Breast epithelium (tissue), 4 donors: ENCODE data around the gene LST1. TPM values are rescaled to one million over a fixed set of nuclear protein-coding genes. Genes with fewer than 3 reads are reported as not detected.
"Not testable (repeated sequence)": the region's sequence is repeated elsewhere in the genome, so short reads cannot be mapped to it uniquely, and the experiment has no call there.

Experiments used
- DNase-seq, 2 donors: peaks; one replicate each; pipeline ENCODE4 v3.0.0-alpha.2; 2019; ENCODE audit warnings: low spot score in 2 of 2
- H3K27ac ChIP-seq, 2 donors: fragments of 200-600 bp; sonication (generic) in 1 of 2; one replicate each; pipeline ENCODE4 v1.5.1; 2016 to 2019; ENCODE audit warnings: mild to moderate bottlenecking in 1 of 2
- H3K27me3 ChIP-seq, 2 donors: fragments of 200-600 bp; sonication (generic) in 1 of 2; one replicate each; pipeline versions ENCODE4 v1.5.1 to v1.6.0; 2017 to 2019; ENCODE audit warnings: control low read depth in 1 of 2, mild to moderate bottlenecking in 1 of 2
- H3K36me3 ChIP-seq: fragments of 200-600 bp; one replicate; pipeline ENCODE4 v1.5.1; 2019
- H3K4me1 ChIP-seq, 2 donors: fragments of 200-600 bp; sonication (generic); one replicate each; pipeline ENCODE4 v1.5.1; 2016 to 2019; ENCODE audit warnings: control low read depth in 1 of 2
- H3K4me3 ChIP-seq, 3 donors: fragments of 200-600 bp; sonication (generic); 1 replicate in 2 of 3; 2 replicates in 1 of 3; pipeline ENCODE4 v1.5.1; 2016 to 2019; ENCODE audit warnings: mild to moderate bottlenecking in 3 of 3, moderate library complexity in 2 of 3
- H3K9me3 ChIP-seq, 2 donors: fragments of 200-600 bp; sonication (generic) in 1 of 2; one replicate each; pipeline ENCODE4 v1.5.1; 2016 to 2019; ENCODE audit warnings: control low read depth in 1 of 2
- POLR2A ChIP-seq: fragments of 450-650 bp; IDR thresholded peaks from one replicate; pipeline ENCODE4 v1.6.1; 2016; ENCODE audit warnings: antibody characterized with exemption, mild to moderate bottlenecking, moderate library complexity
- POLR2AphosphoS5 ChIP-seq, 3 donors: sonication (generic); formaldehyde crosslinking; IDR thresholded peaks; one replicate each; pipeline ENCODE4 v1.6.1; 2017; ENCODE audit warnings: antibody characterized with exemption in 3 of 3
- intact Hi-C: fragments of 100-400 bp; cut with DNase I; formaldehyde crosslinking; loops from one replicate; pipeline ENCODE4 v1.15.1; 2023; ENCODE audit warnings: low total_unique reads
- total RNA-seq, 3 donors: library from RNA; depleted of rRNA; stranded (reverse); fragments of >200 nt; gene quantifications; one replicate each; pipeline ENCODE4 v1.1.0, GENCODE V29; 2016
- TF ChIP-seq, protein P1 (sequence below), 3 donors: fragments of 450-650 bp; IDR thresholded peaks; one replicate each; pipeline ENCODE4 v1.5.1; 2016 to 2017; ENCODE audit warnings: antibody characterized with exemption in 3 of 3, mild to moderate bottlenecking in 3 of 3, moderate library complexity in 3 of 3

Gene LST1
- total RNA-seq, 3 donors from 2014 or later: 8.8 to 10.7 (median 9.8) TPM

GRCh38 chr6:31586599-31587281 is 663 bp downstream of the LST1 start:
- H3K27me3 ChIP-seq: no peaks in the 10 kb centered on the region
- intact Hi-C loops: no loop called here
- no peak overlapping the region for H3K27ac ChIP-seq
- DNase-seq: no peak
- no peaks in the 10 kb centered on the region for H3K4me1 ChIP-seq
- TF ChIP-seq, protein P1, sequence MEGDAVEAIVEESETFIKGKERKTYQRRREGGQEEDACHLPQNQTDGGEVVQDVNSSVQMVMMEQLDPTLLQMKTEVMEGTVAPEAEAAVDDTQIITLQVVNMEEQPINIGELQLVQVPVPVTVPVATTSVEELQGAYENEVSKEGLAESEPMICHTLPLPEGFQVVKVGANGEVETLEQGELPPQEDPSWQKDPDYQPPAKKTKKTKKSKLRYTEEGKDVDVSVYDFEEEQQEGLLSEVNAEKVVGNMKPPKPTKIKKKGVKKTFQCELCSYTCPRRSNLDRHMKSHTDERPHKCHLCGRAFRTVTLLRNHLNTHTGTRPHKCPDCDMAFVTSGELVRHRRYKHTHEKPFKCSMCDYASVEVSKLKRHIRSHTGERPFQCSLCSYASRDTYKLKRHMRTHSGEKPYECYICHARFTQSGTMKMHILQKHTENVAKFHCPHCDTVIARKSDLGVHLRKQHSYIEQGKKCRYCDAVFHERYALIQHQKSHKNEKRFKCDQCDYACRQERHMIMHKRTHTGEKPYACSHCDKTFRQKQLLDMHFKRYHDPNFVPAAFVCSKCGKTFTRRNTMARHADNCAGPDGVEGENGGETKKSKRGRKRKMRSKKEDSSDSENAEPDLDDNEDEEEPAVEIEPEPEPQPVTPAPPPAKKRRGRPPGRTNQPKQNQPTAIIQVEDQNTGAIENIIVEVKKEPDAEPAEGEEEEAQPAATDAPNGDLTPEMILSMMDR (IDR thresholded peaks at IDR 0.05): no peak
- TF ChIP-seq POLR2AphosphoS5 (IDR thresholded peaks at IDR 0.05) (no peak), POLR2A (no peak)
- H3K36me3 ChIP-seq: no peaks in the 10 kb centered on the region
- no peak overlapping the region for H3K4me3 ChIP-seq
- H3K9me3 ChIP-seq: no peaks in the 10 kb centered on the region

GRCh38 chr6:31587791-31588777 is 2.0 kb downstream of the LST1 start:
- Histone ChIP-seq H3K27me3 (no peaks in the 10 kb centered on the region), H3K9me3 (no peaks in the 10 kb centered on the region), H3K4me1 (no peaks in the 10 kb centered on the region), H3K36me3 (no peaks in the 10 kb centered on the region), H3K27ac (no peak overlapping the region), H3K4me3 (no peak overlapping the region)
- DNase-seq: no peak
- intact Hi-C loops: no loop called here
- TF ChIP-seq POLR2AphosphoS5 (IDR thresholded peaks at IDR 0.05) (no peak), POLR2A (no peak)
- TF ChIP-seq, protein P1 (IDR thresholded peaks at IDR 0.05): no peak

- Histone ChIP-seq H3K4me1 (no peaks in the 10 kb centered on the region), H3K27ac (no peak overlapping the region), H3K27me3 (no peaks in the 10 kb centered on the region), H3K36me3 (no peaks in the 10 kb centered on the region), H3K9me3 (no peaks in the 10 kb centered on the region), H3K4me3 (no peak overlapping the region)
- DNase-seq: no peak
- intact Hi-C loops: no loop called here
- no peak for TF ChIP-seq POLR2AphosphoS5 (IDR thresholded peaks at IDR 0.05)
- TF ChIP-seq, protein P1 (IDR thresholded peaks at IDR 0.05): no peak
- no peak for TF ChIP-seq POLR2A
Measured at GRCh38 chr6:31588871-31589650, 3.0 kb downstream of the LST1 start.

DNA sequence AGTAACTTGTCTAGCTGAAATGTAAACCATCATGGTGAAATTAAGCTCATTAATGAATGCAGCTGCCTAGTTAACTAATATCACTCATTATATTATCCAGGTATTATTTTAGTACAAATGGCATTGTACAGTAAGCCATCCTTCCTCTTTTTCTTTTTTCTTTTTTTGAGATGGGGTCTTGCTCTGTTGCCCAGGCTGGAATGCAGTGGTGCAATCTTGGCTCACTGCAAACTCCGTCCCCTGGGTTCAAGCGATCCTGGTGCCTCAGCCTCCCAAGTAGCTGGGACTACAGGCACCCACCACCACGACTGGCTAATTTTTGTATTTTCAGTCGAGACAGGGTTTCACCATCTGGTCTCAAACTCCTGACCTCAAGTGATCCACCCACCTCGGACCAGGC is 4.6 kb downstream of the LST1 start:
- not testable (repeated sequence) for H3K4me3 ChIP-seq, H3K4me1 ChIP-seq, H3K27me3 ChIP-seq, DNase-seq, H3K27ac ChIP-seq, H3K9me3 ChIP-seq, H3K36me3 ChIP-seq
- intact Hi-C loops: loop anchor here (5.0 kb wide), 1 partner anchor 43 kb away; the partner anchor contains the start of genes ATP6V1G2 and NFKBIL1

- intact Hi-C loops: loop anchor here (5.0 kb wide), 1 partner anchor 45 kb away; the partner anchor contains the start of genes ATP6V1G2 and NFKBIL1
- TF ChIP-seq POLR2AphosphoS5 (IDR thresholded peaks at IDR 0.05): no peak
- TF ChIP-seq, protein P1 (IDR thresholded peaks at IDR 0.05): no peak
- TF ChIP-seq POLR2A: no peak
- DNase-seq: no peak
Measured at GRCh38 chr6:31592396-31592771, 6.3 kb downstream of the LST1 start.

More at GRCh38 chr6:31592396-31592771, 6.3 kb downstream of the LST1 start:
- no peaks in the 10 kb centered on the region for H3K4me1 ChIP-seq
- H3K27ac ChIP-seq: no peak overlapping the region
- H3K36me3 ChIP-seq: no peaks in the 10 kb centered on the region
- no peak overlapping the region for H3K4me3 ChIP-seq
- no peaks in the 10 kb centered on the region for H3K27me3 ChIP-seq
- no peaks in the 10 kb centered on the region for H3K9me3 ChIP-seq
